ENCODE data around the gene DKKL1.

- TF ChIP-seq EZH2 (IDR thresholded peaks at IDR 0.05; ENCODE audit: borderline replicate concordance, low read length), result no peak
- TF ChIP-seq, protein P1, sequence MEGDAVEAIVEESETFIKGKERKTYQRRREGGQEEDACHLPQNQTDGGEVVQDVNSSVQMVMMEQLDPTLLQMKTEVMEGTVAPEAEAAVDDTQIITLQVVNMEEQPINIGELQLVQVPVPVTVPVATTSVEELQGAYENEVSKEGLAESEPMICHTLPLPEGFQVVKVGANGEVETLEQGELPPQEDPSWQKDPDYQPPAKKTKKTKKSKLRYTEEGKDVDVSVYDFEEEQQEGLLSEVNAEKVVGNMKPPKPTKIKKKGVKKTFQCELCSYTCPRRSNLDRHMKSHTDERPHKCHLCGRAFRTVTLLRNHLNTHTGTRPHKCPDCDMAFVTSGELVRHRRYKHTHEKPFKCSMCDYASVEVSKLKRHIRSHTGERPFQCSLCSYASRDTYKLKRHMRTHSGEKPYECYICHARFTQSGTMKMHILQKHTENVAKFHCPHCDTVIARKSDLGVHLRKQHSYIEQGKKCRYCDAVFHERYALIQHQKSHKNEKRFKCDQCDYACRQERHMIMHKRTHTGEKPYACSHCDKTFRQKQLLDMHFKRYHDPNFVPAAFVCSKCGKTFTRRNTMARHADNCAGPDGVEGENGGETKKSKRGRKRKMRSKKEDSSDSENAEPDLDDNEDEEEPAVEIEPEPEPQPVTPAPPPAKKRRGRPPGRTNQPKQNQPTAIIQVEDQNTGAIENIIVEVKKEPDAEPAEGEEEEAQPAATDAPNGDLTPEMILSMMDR (IDR thresholded peaks at IDR 0.05; ENCODE audit: low read length), result no peak
Observed at GRCh38 chr19:49387936-49388372, 24.3 kb downstream of the DKKL1 start, which contains the start of gene KASH5.
